Epidermal melanocyte (primary cell): ENCODE results near the gene CFAP92.

Experiments used
- DNase-seq: peaks from one replicate; pipeline ENCODE4 v3.0.0; 2011; ENCODE audit warnings: low spot score; ENCODE audit not compliant: insufficient read length

The CFAP92 gene

DNA sequence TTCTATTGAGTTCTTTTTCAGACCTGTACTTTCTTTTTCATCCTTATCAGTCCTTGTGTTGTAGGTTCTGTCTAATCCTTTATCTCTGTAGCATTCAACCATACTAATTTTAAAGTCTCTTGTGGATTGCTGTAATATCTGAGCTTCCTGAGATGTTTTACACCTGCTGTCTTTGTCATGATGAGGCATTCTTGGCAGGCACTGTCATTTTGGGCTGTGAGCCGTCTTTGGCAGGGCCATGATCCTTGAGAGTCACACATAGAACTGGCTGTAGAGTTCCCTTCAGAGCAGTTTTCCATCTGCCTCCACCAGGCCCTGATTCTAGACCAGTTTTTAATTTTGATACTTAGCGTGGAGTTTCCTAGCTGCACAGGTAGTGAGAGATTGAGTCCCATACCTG, 13.9 kb upstream of the CFAP92 start:
- DNase-seq = no peak

DNA sequence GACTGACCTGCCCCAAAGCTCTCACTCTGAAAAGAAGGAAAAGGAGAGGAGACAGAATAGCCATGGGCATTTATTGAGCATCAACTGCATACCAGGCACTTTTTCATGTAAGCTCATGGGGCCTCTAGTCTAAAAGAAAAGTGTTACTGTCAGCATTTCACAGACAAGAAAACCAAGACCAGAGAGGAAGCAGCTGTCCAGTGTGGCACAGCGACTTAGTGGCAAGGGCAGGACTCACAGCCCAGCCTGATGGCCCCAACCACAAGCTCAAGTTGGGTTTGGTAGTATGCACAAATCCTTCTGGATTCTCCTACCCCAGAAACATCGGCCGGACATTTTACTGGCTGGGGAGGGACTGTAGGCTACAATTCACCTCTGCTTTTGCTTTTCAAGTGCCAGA, 13.0 kb upstream of the CFAP92 start:
- no peak for DNase-seq

DNA sequence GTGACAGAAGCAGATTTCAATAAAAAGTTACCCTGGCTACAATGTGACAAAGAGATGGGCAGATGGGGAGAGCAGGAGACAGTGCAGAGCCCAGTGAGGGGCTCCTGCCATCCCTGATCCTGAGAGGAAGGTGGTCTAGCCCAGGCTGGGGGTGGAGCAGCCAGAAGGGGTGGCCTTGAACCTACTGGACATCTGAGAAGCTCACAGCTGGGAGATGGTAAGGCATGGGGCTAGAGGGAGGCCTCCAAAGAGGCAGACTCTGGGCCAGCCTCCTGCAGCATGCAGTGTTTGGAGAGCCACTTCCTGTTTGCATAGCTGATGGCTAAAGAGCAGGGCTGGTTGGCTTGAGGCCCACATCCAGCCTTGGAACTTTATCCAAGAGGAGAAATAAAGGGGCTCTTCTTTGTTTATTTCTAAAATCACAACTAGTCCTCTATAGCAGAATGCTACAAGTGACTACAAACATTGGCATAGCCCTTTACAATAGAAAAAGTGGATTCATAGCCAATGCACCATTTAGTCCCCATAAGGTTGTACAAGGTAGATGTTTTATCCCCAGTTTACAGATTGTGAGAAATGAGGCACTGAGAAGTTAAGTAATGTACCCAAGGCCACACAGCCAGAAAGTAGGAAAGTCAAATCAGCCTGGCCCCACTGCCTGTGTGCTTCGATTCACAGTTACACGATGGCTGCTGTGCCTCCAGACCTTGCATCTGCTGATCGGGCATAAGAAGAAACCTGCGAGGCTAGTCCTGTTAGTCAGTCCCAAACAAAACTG, 11.8 kb upstream of the CFAP92 start:
- peak; percentile 20 for DNase-seq

DNA sequence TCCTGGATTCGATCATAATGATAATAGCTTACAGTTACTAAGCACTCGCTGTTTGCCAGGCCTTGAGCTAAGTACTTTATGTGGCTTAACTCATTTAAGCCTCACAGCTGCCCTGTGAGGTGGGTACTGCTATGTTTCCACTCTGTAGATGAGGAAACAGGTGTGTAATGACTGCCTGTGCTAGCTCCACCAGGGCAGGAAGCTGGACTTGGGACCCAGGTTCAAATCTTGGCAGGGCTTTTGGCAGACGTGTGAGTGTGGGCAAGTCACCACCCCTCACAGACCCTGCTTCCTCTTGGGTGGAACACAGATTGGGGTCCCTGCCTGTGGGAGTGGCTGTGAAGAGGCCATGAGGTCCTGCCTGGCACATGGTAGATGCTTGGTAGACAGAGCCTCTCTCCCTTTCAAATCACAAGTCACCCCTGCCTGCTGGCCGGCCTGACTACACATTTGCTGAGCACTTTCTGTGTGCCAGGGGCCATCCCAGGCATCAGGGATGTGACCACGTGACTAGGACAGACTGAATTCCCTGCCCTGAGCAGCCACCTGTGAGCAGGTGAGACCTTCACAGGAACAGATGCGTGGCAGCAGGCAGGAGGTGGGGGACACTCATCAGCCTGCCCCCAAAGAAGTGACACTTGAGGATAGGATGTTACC, 10.9 kb upstream of the CFAP92 start:
- DNase-seq = peak; percentile 7

DNA sequence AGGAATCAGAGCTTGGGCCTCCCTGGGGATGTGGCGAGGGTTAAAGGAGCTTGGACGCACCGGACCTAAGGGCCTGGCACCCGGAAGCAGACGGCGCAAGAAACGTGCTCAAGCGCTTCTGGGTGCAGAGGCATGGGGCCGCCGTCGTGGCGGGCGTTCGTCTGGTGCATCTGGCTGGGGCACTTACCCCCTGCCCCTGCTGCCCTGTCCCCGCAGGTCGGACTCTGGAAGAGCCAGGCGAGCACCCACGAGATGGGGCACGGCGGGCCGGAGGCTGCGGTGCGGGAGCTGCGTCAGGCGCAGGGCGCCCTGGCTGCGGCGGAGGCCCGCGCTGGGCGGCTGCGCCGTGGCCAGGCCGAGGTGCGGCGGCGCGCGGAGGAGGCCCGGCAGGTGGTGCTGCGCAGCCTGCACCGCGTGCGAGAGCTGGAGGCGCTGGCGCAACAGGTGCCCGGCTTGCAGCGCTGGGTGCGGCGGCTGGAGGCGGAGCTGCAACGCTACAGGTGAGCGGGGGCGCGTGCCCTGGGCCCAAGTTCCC, 9.8 kb upstream of the CFAP92 start:
- DNase-seq = peak; percentile 3

DNA sequence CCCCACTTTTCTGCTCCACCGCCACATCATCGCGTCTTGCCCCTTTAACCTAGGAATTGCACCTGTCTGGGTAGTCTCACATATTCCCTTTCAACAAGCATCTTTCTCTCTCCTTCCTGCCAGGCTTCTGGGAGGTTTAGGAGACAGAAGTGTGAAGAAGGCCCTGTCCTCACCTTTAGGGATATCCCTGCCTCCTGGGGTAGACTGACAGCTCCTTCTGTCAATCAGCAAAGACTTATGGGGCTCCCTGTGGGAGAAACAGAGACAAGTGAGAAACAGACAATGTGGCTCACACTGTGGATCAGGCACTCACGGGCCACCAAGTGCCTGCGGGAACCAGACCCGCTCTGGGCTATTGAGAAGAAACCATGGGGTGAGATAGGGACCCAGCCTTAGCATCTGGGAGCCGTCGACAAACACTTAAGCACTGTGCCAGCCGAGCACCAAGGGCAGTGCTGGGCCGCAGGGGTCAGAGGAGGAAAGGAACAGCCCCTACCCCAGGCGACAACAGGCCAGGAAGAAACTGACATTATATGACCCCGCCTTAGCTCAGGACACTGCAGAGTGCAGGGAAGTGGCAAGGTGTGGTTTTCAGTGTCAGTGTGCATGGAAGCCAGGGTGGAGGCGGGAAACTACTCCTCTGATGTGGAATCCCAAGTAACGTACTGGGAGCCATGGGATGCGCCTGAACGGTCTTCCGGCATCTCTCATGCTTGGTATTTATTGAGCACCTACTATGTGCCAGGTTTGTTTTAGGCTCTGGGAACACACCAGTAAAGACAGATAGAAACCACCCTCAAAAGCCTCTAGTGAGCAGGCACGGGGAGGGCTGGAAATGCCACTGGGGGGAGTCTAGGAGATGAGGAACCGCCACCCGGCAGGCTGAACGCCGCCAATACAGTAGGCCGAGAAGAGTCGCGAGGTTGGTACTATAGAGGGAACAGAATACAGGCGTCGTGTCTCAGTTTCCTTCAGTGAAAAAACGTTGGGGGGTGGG, 9.0 kb upstream of the CFAP92 start:
- DNase-seq = peak; percentile 11

DNA sequence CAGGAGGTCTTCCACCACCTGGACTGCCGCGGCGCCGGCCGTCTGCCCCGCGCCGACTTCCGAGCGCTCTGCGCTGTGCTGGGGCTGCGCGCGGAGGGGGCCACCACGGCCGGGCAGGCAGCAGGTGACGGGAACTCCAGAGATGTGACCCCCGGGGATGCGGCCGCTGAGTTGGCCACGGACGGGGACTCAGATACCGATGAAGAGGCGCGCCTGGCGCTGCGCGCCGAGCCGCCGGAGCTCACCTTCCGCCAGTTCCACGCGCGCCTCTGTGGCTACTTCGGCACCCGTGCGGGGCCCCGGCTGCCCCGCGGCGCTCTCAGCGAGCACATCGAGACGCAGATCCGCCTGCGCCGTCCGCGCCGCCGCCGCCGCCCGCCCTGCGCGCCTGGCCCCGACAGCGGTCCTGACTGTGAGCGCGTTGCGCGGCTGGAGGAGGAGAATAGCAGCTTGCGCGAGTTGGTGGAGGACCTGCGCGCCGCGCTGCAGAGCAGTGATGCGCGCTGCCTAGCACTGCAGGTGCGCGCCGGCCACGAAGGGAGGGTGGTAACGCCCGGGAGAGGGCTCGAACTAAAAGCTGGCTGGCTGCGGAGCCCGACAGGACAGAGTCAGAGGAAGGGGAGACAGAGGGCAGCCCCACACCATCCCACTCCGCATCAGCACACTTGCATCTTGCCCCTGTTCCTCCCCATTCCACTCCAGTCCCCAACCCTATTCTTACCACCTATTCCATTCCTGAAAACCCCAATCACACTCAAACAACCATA, 8.1 kb upstream of the CFAP92 start:
- peak; percentile 15 for DNase-seq

DNA sequence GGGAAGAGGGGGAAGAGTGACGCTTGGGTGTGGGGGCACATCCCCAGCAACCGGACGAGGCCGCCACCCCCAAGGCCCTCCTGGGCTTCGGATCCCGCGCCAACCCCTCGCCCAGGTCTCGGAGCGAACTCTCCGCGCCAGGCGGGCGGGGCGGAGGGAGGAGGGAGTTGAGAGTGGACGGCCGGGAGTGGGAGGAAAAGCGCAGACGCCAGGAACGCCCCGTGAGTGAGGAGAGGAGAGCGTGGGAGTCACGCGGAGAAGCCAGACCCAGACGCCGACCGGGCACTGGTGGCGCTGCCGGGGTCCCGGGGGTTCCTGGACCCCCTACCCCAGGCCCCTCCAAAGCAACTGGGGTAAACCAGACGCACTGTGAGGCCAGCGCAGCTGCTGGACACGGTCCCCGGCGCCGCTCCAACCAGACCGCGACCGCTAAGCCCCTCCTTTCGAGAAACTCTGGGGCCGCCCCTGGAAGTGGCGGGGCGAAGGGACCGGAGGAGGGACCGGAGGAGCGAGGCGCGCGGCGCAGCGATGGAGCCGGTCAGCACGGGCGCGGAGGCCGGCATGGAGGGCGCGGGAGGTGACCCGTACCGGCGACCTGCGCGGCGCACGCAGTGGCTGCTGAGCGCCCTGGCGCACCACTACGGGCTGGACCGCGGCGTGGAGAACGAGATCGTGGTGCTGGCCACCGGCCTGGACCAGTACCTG, 7.4 kb upstream of the CFAP92 start, which contains the start of gene EFCC1:
TSS of gene EFCC1 (plus strand) at position 204 of the 705 bp plus-strand sequence. CDS start at position 529, 325 bp downstream.
- peak; percentile 38 for DNase-seq

DNA sequence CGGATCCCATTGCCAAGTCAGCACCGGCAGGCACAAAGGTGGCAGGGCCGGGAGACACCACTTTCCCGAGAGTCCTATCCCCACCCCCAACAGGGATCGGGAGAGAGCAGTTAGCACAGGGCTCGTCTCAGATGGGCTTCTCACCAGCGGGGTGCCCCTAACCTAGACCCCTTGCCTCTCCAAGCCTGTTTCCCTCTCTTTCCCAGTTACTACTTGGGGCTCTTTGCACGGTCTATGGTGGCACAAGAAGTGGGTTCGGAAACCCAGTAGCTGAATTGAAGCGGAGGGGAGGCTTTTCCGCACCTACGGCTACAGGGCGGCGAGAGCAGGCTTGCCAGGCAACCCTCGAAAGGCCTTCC, 6.8 kb upstream of the CFAP92 start:
- peak; percentile 12 for DNase-seq

DNA sequence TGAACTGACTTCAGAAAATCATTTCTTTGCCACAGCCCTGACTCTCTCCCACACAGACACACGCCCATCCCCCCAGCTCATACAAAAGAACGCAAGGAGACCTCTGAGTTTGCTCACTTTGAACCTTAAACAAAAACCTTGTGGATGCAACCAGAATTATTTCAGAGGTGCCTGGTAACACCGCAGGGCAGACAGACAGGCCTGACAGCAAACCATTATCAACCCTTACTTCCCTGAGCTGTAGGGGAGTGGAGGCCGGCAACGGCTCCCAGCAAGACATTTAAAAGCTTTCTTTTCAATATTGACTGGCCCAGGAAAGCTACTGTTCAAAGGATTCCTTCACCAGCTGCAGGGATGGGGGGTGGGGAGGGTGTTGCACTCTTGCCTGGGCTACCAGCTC, 5.2 kb upstream of the CFAP92 start:
- DNase-seq = peak; percentile 6

DNA sequence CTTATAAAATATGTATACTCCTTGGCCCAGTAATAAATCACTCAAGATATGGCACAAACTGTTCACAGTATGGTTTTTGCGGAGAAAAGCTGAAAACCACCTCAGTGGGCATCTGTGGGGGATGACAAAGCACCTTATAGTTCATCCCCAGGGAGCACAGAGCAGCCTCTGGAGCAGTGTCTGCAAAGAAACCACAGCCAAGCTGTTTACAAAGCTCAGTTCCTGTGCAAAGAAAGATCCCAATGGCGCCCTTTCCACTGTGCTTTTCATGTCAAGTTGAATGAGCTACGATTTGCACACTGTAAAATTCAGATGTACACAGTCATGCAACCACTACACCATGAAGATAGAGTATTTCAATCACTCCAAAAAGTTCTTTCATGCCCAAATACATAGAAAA, 4.7 kb upstream of the CFAP92 start:
- peak; percentile 8 for DNase-seq

DNA sequence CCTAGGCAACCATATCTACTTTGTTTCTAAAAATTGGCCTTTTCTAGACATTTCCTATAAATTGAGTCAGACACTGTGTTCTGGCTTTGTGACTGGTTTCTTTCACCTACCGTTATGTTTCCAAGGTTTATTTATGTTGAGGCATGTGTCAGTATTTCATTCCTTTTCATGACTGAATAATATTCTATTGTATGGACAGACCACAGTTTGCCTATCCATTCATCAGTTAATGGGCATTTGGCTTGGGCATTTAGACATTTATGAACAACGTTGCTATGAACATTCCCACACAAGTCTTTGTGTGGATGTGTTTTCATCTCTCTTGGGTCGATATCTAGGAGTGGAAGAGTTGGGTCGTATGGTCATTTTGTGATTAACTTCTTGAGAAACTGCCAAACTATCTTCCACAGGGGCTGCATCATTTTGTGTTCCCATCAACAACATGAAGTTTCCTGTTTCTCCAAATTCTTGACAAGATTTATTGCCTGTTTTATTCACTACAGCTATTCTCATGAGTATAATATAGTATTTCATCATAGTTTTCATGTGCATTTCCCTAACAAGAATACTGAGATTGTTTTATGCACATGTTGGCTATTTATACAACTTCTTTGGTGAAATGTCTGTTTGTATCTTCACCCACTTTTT, 3.7 kb upstream of the CFAP92 start:
- no peak for DNase-seq

DNA sequence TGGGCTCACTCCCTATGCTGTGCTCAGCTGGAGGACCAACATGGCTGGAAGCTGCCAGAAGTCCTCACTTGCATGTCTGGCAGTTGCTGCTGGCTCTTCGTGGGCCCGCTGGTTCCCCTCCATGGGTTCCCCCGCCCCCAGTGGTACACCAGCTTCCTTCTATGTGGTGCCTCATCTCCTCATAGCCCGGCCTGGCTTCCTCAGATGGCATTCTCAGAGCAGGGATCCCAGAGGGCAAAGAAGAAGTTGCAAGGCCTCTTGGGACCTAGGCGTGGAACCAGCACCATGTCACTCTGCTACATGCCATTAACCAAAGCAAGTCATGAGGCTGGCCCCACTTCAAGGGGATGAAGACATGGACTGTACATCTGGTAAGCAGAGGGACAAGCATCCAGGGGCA, 2.9 kb upstream of the CFAP92 start:
- DNase-seq = no peak

DNA sequence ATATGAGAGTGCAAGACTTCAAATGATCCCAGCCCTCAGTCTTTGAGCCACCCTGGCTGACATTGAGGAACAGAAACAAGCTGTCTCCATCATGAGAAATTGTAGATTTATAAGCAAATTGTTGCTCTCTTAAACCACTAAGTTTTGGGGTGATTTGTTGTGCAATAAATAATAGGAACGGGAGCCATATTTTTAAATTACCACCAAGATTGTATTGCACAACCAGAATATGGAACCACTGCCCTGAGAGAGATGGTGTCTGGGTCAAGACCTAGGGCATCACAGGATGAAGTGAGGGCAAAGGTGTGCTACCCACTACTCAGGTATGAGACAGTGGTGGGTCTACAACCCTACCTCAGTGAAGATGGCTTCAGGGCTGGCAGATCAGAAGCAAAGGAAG, 2.3 kb upstream of the CFAP92 start:
- peak; percentile 11 for DNase-seq

DNA sequence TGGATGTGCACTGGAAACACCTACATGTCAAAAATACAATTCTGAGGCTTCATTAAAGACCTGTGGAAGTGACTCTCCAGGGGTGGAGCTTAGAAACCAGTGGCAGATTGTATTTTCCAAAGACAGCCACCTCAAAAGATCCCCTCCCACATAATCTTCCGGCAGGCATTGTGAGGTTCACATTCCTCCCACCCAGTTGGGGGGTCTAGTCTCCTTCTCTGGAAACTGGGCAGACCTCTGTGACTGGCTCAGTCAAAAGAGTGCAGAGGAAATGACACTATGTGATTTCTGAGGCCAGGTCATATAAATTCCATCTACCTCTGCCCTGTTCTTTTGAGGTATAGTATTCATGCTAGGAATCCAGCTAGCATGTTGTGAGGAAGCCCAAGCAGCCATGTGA, 1.9 kb upstream of the CFAP92 start:
- DNase-seq = peak; percentile 4

DNA sequence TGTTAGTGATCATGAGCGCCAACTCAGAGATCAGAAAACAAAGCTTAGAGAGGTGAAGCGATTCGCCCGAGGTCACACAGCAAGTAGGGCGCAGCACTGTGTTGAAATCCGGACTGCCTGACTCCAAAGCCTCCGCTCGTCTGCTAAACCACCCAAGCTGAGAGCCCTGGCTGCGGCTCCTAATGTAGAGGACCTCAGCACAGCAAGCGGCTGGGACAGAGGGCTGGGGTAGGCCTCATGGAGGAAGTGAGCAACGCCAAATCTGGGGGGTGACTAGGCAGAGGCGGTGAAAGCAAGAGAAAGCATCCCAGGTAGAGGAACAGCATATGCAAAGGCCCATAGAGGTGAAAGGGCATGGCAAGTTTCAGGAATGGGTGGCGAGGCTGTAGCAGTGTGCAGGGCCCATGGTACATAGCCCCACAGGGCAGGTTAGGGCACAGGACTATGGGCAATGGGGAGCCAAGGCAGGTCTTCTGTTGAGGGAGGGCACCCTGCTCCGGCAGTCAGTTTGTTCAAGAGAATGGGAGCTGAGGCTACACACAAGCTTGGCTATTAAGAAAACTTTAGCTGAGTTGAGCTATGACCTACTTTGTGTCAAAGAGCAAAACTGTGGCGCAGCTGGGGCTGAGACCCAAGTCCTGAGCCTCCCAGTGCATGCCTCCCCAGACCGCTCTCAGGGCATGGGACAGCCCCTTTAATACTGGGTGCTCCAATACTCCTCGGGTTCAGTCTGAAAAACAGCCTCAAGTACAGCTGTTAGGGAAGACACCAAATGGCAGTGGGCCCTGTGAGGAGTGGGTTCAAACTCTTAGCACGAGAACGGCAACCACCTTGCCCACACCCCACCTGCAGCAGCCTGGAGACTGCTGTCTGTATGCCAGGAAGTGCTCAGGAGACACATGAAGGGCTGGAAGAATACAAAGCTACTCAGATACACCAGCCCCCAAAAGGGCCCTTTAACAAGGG, 988 bp upstream of the CFAP92 start:
- no peak for DNase-seq

DNA sequence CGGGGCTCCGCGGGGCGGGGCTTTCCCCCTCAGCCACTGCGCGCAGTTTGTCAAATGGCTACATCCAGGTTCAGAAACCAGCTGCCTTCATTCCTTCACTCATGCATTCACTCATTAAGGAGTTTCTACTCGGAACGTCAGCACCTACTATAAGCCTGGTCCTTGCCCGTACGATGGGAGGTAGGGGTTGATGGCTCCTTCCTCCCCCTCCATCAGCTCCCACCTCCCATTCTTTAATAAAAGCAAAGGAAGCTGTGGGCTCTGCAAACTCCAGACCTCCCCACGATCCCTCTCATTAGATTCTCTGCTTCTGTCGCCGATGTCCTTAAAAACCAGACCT, 267 bp upstream of the CFAP92 start:
- DNase-seq = peak; percentile 82

DNA sequence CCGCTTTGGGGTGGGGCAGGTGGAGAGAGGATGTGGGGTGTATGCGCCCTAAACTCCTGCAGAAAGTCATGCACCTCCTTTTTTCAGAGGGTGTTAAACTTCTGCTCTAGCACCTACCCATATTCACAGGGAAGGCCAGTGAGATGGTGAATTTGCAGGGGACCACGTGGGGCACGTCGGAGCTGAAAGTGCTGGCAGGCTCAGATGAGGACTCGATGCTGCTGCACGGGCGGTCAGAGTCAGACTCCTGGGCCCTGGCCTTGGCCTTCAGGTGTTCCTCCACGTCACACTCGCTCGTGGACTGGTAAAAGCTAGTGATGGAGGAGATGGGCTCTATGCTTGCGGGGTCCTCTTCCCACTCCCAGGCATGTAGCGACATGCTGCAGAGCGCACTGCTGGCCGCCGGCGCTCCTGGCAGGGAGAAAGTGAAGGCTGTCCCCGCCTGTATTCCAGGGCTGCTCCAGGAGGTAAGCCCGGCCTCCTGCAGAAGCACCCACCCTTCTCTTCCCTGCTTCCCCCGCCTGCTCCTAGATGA, 883 bp downstream of the CFAP92 start:
- no peak for DNase-seq
